Brain microvascular endothelial cell (primary cell): ENCODE measurements around the gene GRAP2.
"Not testable (repeated sequence)": the region's sequence is repeated elsewhere in the genome, so short reads cannot be mapped to it uniquely, and the experiment has no call there.

Source experiments
- DNase-seq: peaks from one replicate; pipeline ENCODE4 v3.0.0-alpha.2; 2020
- H3K27ac ChIP-seq: fragments of 250-450 bp; sonication (Bioruptor Pico); 2 replicates; pipeline ENCODE4 v1.5.1; 2020; ENCODE audit warnings: mild to moderate bottlenecking, moderate library complexity
- H3K27me3 ChIP-seq: fragments of 250-450 bp; sonication (Bioruptor Pico); replicated peaks from 2 replicates; pipeline ENCODE4 v1.5.1; 2020; ENCODE audit warnings: mild to moderate bottlenecking
- H3K36me3 ChIP-seq: fragments of 250-450 bp; sonication (Bioruptor Pico); replicated peaks from 2 replicates; pipeline ENCODE4 v1.5.1; 2020; ENCODE audit warnings: mild to moderate bottlenecking
- H3K4me3 ChIP-seq: 2 replicates; pipeline ENCODE4 v1.5.1; 2011; ENCODE audit warnings: low read depth, mild to moderate bottlenecking, control low read depth, low read length, moderate library complexity
- CTCF ChIP-seq: IDR thresholded peaks from 2 replicates; pipeline ENCODE4 v1.5.1; 2011; ENCODE audit warnings: low read depth, mild to moderate bottlenecking, moderate library complexity, low read length, control low read depth, inconsistent platforms; ENCODE audit errors: missing control alignments
- in situ Hi-C: cut with HindIII; loops from 2 replicates; pipeline ENCODE4 v1.10.0; 2017; ENCODE audit warnings: low sequenced_read_pairs, low pct_ligation_motif_present

GRAP2 gene

GRCh38 chr22:39877079-39877845 lies 23.6 kb upstream of the GRAP2 start:
- no peaks in the 10 kb centered on the region for H3K36me3 ChIP-seq
- in situ Hi-C loops: no loop called here

GRCh38 chr22:39880722-39881121 lies 20.2 kb upstream of the GRAP2 start:
- DNase-seq: no peak
- no peaks in the 10 kb centered on the region for H3K36me3 ChIP-seq
- no peak for TF ChIP-seq CTCF
- in situ Hi-C loops: no loop called here
- no peak overlapping the region for H3K27ac ChIP-seq
- no peak overlapping the region for H3K4me3 ChIP-seq
- peaks cover 10% of the 10 kb centered on the region for H3K27me3 ChIP-seq

More at GRCh38 chr22:39877079-39877845, 23.6 kb upstream of the GRAP2 start:
- peaks cover 9% of the 10 kb centered on the region for H3K27me3 ChIP-seq
- TF ChIP-seq CTCF: no peak
- no peak overlapping the region for H3K27ac ChIP-seq
- H3K4me3 ChIP-seq: no peak overlapping the region
- no peak for DNase-seq

- no peak overlapping the region for H3K27ac ChIP-seq
- in situ Hi-C loops: no loop called here
- no peak overlapping the region for H3K4me3 ChIP-seq
- TF ChIP-seq CTCF: no peak
- H3K27me3 ChIP-seq: peaks cover 5% of the 10 kb centered on the region
- no peak for DNase-seq
- H3K36me3 ChIP-seq: no peaks in the 10 kb centered on the region
These were observed 17.8 kb upstream of the GRAP2 start for GRCh38 chr22:39883057-39883456.

- in situ Hi-C loops, H3K4me3 ChIP-seq, H3K27me3 ChIP-seq, H3K27ac ChIP-seq, H3K36me3 ChIP-seq, DNase-seq: not testable (repeated sequence)
These were observed 11.0 kb upstream of the GRAP2 start for GRCh38 chr22:39889924-39890323.

GRCh38 chr22:39893526-39893925 lies 7.4 kb upstream of the GRAP2 start, which contains the start of gene ENTHD1:
Gene ENTHD1 (minus strand): TSS chr22:39893760. CDS start chr22:39887748, 6,012 bp downstream.
- no peak for DNase-seq
- H3K4me3 ChIP-seq: no peak within 1 kb of the TSS
- H3K36me3 ChIP-seq: no peaks in the 10 kb centered on the region
- in situ Hi-C loops: no loop called here
- H3K27ac ChIP-seq: no peak within 1 kb of the TSS
- no peak for TF ChIP-seq CTCF
- H3K27me3 ChIP-seq: peaks cover 9% of the 10 kb centered on the region

GRCh38 chr22:39894554-39895092 lies 6.3 kb upstream of the GRAP2 start:
- DNase-seq: no peak
- in situ Hi-C loops: no loop called here
- Histone ChIP-seq H3K4me3 (no peak overlapping the region), H3K27me3 (peaks cover 9% of the 10 kb centered on the region), H3K27ac (no peak overlapping the region), H3K36me3 (no peaks in the 10 kb centered on the region)
- no peak for TF ChIP-seq CTCF
